GM12878 (cell line): ENCODE results near the gene CHD5. TPM values are rescaled to one million over a fixed set of nuclear protein-coding genes. Genes with fewer than 3 reads are reported as not detected.

Experiments used
- EED ChIP-seq: sonication (generic); IDR thresholded peaks from 2 replicates; pipeline ENCODE4 v1.6.1; 2016; ENCODE audit warnings: antibody characterized with exemption, low read depth
- KDM1A ChIP-seq: fragments of 200-600 bp; sonication (generic); IDR thresholded peaks from 2 replicates; pipeline ENCODE4 v1.6.1; 2016; ENCODE audit warnings: borderline replicate concordance
- POLR2AphosphoS5 ChIP-seq: IDR thresholded peaks from 2 replicates; pipeline ENCODE4 v1.6.1; 2011; ENCODE audit warnings: mild to moderate bottlenecking, low read length, inconsistent platforms
- ZSCAN29 ChIP-seq: fragments of 450-650 bp; IDR thresholded peaks from 2 replicates; pipeline ENCODE4 v1.6.1; 2017; ENCODE audit warnings: mild to moderate bottlenecking, moderate library complexity
- polyA plus RNA-seq, 11 experiments: library from polyadenylated mRNA; depleted of rRNA in 4 of 11; unstranded in 6 of 11; stranded (reverse) in 5 of 11; fragments of >200 nt; fragmentation: Nextera tagmentation in 4 of 11; fragmentation: Illumina TruSeq in 1 of 11; extraction: Ambion mirVana in 4 of 11; extraction: Trizol in 1 of 11; gene quantifications; 1 replicate in 1 of 11; 2 replicates in 10 of 11; pipeline versions ENCODE4 v1.2.1 to v1.2.3, GENCODE V29; 2011 to 2016; ENCODE audit warnings: inconsistent platforms in 2 of 11, missing spikeins in 2 of 11, low read depth in 1 of 11
- total RNA-seq, 4 experiments: library from RNA; depleted of rRNA in 3 of 4; stranded (reverse); fragments of >200 nt in 3 of 4; fragmentation: Illumina TruSeq in 1 of 4; extraction: Trizol in 1 of 4; gene quantifications; 2 replicates each; pipeline versions ENCODE4 v1.2.1 to v1.2.3, GENCODE V29; 2013 to 2021
- TF ChIP-seq, protein P1 (sequence below): IDR thresholded peaks from 2 replicates; pipeline ENCODE4 v1.6.1; 2012; ENCODE audit warnings: improper control_type of control experiment, low read depth, low read length; ENCODE audit not compliant: insufficient replicate concordance
- TF ChIP-seq, protein P2 (sequence below), 3 experiments: IDR thresholded peaks in 2 of 3; conservative IDR thresholded peaks in 1 of 3; 2 replicates each; pipeline ENCODE4 v1.5.1; 2011; ENCODE audit warnings: low read depth in 3 of 3, low read length in 3 of 3, mild to moderate bottlenecking in 3 of 3, control low read depth in 2 of 3, moderate library complexity in 2 of 3, inconsistent platforms in 1 of 3, mixed read lengths in 1 of 3; ENCODE audit not compliant: control insufficient read depth in 2 of 3, insufficient read depth in 1 of 3; ENCODE audit errors: extremely low read depth in 1 of 3
- TF ChIP-seq, protein P3 (sequence below): fragments of 450-650 bp; IDR thresholded peaks from 2 replicates; pipeline ENCODE4 v1.6.1; 2017; ENCODE audit warnings: mild to moderate bottlenecking

Gene CHD5
- total and polyA plus RNA-seq, 10 of the 15 experiments (the other 5 are each of a cell fraction or from before 2014, with no cell fraction given) = 0.03 to 0.49 (median 0.13) TPM; not detected in 3

DNA sequence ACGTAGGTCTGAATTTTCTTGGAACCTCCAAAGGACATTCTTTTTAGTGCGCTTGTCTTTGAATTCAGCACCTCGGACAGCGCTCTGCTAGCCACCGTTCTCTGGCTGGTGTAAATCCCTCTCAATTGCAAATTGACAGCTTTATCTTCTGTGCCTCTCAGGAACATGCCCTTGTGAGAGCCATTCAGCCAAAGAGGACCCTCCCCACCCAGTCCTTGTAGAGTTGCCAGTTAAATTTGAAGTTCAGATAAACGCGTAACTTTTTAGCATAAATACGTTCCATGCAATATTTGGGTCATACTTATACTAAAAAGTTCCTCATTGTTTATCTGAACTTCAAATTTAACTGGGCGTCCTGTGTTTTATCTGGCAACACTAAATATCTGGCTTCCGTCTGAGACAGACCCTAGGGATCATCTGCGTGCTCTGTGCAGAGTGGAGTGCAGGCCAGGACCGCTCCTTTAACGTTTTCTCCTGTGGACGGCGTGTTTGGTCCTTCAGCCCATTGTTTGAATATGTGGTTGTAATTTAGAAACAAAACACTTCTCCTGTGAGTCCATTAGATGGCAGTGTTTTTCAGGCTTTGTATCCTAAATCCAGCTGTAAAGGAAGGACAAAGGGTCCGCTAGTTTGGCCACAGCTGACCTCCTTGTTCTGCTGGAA is 127.4 kb downstream of the CHD5 start (continued):
- TF ChIP-seq, protein P1, sequence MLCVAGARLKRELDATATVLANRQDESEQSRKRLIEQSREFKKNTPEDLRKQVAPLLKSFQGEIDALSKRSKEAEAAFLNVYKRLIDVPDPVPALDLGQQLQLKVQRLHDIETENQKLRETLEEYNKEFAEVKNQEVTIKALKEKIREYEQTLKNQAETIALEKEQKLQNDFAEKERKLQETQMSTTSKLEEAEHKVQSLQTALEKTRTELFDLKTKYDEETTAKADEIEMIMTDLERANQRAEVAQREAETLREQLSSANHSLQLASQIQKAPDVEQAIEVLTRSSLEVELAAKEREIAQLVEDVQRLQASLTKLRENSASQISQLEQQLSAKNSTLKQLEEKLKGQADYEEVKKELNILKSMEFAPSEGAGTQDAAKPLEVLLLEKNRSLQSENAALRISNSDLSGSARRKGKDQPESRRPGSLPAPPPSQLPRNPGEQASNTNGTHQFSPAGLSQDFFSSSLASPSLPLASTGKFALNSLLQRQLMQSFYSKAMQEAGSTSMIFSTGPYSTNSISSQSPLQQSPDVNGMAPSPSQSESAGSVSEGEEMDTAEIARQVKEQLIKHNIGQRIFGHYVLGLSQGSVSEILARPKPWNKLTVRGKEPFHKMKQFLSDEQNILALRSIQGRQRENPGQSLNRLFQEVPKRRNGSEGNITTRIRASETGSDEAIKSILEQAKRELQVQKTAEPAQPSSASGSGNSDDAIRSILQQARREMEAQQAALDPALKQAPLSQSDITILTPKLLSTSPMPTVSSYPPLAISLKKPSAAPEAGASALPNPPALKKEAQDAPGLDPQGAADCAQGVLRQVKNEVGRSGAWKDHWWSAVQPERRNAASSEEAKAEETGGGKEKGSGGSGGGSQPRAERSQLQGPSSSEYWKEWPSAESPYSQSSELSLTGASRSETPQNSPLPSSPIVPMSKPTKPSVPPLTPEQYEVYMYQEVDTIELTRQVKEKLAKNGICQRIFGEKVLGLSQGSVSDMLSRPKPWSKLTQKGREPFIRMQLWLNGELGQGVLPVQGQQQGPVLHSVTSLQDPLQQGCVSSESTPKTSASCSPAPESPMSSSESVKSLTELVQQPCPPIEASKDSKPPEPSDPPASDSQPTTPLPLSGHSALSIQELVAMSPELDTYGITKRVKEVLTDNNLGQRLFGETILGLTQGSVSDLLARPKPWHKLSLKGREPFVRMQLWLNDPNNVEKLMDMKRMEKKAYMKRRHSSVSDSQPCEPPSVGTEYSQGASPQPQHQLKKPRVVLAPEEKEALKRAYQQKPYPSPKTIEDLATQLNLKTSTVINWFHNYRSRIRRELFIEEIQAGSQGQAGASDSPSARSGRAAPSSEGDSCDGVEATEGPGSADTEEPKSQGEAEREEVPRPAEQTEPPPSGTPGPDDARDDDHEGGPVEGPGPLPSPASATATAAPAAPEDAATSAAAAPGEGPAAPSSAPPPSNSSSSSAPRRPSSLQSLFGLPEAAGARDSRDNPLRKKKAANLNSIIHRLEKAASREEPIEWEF = no peak
- TF ChIP-seq, protein P2, sequence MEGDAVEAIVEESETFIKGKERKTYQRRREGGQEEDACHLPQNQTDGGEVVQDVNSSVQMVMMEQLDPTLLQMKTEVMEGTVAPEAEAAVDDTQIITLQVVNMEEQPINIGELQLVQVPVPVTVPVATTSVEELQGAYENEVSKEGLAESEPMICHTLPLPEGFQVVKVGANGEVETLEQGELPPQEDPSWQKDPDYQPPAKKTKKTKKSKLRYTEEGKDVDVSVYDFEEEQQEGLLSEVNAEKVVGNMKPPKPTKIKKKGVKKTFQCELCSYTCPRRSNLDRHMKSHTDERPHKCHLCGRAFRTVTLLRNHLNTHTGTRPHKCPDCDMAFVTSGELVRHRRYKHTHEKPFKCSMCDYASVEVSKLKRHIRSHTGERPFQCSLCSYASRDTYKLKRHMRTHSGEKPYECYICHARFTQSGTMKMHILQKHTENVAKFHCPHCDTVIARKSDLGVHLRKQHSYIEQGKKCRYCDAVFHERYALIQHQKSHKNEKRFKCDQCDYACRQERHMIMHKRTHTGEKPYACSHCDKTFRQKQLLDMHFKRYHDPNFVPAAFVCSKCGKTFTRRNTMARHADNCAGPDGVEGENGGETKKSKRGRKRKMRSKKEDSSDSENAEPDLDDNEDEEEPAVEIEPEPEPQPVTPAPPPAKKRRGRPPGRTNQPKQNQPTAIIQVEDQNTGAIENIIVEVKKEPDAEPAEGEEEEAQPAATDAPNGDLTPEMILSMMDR (IDR thresholded peaks at IDR 0.05 in 2 of 3, conservative IDR thresholded peaks at IDR 0.05 in 1 of 3; ENCODE audit: control insufficient read depth in 2 of 3, extremely low read depth in 1 of 3, insufficient read depth in 1 of 3, low read depth in 3 of 3, low read length in 3 of 3) = peak; percentile 27 to 39 (median 34); a peak in 5 of 6 replicates
- TF ChIP-seq KDM1A (no peak), EED (no peak), POLR2AphosphoS5 (no peak), ZSCAN29 (no peak)
- TF ChIP-seq, protein P3, sequence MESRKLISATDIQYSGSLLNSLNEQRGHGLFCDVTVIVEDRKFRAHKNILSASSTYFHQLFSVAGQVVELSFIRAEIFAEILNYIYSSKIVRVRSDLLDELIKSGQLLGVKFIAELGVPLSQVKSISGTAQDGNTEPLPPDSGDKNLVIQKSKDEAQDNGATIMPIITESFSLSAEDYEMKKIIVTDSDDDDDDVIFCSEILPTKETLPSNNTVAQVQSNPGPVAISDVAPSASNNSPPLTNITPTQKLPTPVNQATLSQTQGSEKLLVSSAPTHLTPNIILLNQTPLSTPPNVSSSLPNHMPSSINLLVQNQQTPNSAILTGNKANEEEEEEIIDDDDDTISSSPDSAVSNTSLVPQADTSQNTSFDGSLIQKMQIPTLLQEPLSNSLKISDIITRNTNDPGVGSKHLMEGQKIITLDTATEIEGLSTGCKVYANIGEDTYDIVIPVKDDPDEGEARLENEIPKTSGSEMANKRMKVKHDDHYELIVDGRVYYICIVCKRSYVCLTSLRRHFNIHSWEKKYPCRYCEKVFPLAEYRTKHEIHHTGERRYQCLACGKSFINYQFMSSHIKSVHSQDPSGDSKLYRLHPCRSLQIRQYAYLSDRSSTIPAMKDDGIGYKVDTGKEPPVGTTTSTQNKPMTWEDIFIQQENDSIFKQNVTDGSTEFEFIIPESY = no peak

Other genes with a start within 250 kb of the CHD5 start
Only the 7 nearest of the 10 such genes appear.
- gene NPHP4, start 187.9 kb downstream of the CHD5 start, total RNA-seq (2014; rRNA removed) = 3.2 and 3.8 TPM in 2 replicates
- 2.1 TPM in 2 replicates for gene NPHP4, start 187.9 kb downstream of the CHD5 start, total RNA-seq (2014; rRNA removed; fragmentation: Illumina TruSeq; extraction: Trizol)
- gene NPHP4, start 187.9 kb downstream of the CHD5 start, total RNA-seq (2021) = 8.3 and 10.5 TPM in 2 replicates
- gene NPHP4, start 187.9 kb downstream of the CHD5 start, polyA plus RNA-seq (2011; rRNA removed) = 1.6 and 2.9 TPM in 2 replicates
- 1.4 and 2.6 TPM in 2 replicates for gene NPHP4, start 187.9 kb downstream of the CHD5 start, polyA plus RNA-seq (2014; fragmentation: Illumina TruSeq; extraction: Trizol)
- gene NPHP4, start 187.9 kb downstream of the CHD5 start, polyA plus RNA-seq (2014; fragmentation: Nextera tagmentation; extraction: Ambion mirVana) = under 1 TPM; 0.16 to 0.66 TPM
- 5.3 and 6.8 TPM in 2 replicates for gene NPHP4, start 187.9 kb downstream of the CHD5 start, polyA plus RNA-seq (2014; rRNA removed)
- gene NPHP4, start 187.9 kb downstream of the CHD5 start, polyA plus RNA-seq (2016; fragmentation: Nextera tagmentation; extraction: Ambion mirVana) = 1 to 10 TPM; 3.3 TPM
- 46.6 and 55.6 TPM in 2 replicates for gene KCNAB2, start 134.4 kb downstream of the CHD5 start, total RNA-seq (2014; rRNA removed)
- gene KCNAB2, start 134.4 kb downstream of the CHD5 start, total RNA-seq (2014; rRNA removed; fragmentation: Illumina TruSeq; extraction: Trizol) = 34.8 and 36.9 TPM in 2 replicates
- gene KCNAB2, start 134.4 kb downstream of the CHD5 start, total RNA-seq (2021) = 118 and 123 TPM in 2 replicates
- 59.0 and 117 TPM in 2 replicates for gene KCNAB2, start 134.4 kb downstream of the CHD5 start, polyA plus RNA-seq (2011; rRNA removed)
- gene KCNAB2, start 134.4 kb downstream of the CHD5 start, polyA plus RNA-seq (2014; fragmentation: Illumina TruSeq; extraction: Trizol) = 23.7 and 57.4 TPM in 2 replicates
- 1 to 10 TPM; 2.9 to 4.7 TPM for gene KCNAB2, start 134.4 kb downstream of the CHD5 start, polyA plus RNA-seq (2014; fragmentation: Nextera tagmentation; extraction: Ambion mirVana)
- 98.9 and 115 TPM in 2 replicates for gene KCNAB2, start 134.4 kb downstream of the CHD5 start, polyA plus RNA-seq (2014; rRNA removed)
- gene KCNAB2, start 134.4 kb downstream of the CHD5 start, polyA plus RNA-seq (2016; fragmentation: Nextera tagmentation; extraction: Ambion mirVana) = 10 to 100 TPM; 67.5 to 73.2 TPM
- gene RPL22, start 19.3 kb upstream of the CHD5 start, total RNA-seq (2014; rRNA removed) = 191 and 240 TPM in 2 replicates
- 435 and 466 TPM in 2 replicates for gene RPL22, start 19.3 kb upstream of the CHD5 start, total RNA-seq (2014; rRNA removed; fragmentation: Illumina TruSeq; extraction: Trizol)
- 437 and 439 TPM in 2 replicates for gene RPL22, start 19.3 kb upstream of the CHD5 start, total RNA-seq (2021)
- 424 and 754 TPM in 2 replicates for gene RPL22, start 19.3 kb upstream of the CHD5 start, polyA plus RNA-seq (2011; rRNA removed)
- 479 and 560 TPM in 2 replicates for gene RPL22, start 19.3 kb upstream of the CHD5 start, polyA plus RNA-seq (2014; fragmentation: Illumina TruSeq; extraction: Trizol)
- 100 to 1,000 TPM; 437 to 560 TPM for gene RPL22, start 19.3 kb upstream of the CHD5 start, polyA plus RNA-seq (2014; fragmentation: Nextera tagmentation; extraction: Ambion mirVana)
- 295 and 340 TPM in 2 replicates for gene RPL22, start 19.3 kb upstream of the CHD5 start, polyA plus RNA-seq (2014; rRNA removed)
- gene RPL22, start 19.3 kb upstream of the CHD5 start, polyA plus RNA-seq (2016; fragmentation: Nextera tagmentation; extraction: Ambion mirVana) = 100 to 1,000 TPM; 302 to 303 TPM
- gene RNF207, start 25.8 kb upstream of the CHD5 start, total RNA-seq (2014; rRNA removed) = 15.2 and 18.0 TPM in 2 replicates
- 7.8 and 8.9 TPM in 2 replicates for gene RNF207, start 25.8 kb upstream of the CHD5 start, total RNA-seq (2014; rRNA removed; fragmentation: Illumina TruSeq; extraction: Trizol)
- 23.2 and 27.0 TPM in 2 replicates for gene RNF207, start 25.8 kb upstream of the CHD5 start, total RNA-seq (2021)
- 17.2 and 36.4 TPM in 2 replicates for gene RNF207, start 25.8 kb upstream of the CHD5 start, polyA plus RNA-seq (2011; rRNA removed)
- 9.4 and 13.3 TPM in 2 replicates for gene RNF207, start 25.8 kb upstream of the CHD5 start, polyA plus RNA-seq (2014; fragmentation: Illumina TruSeq; extraction: Trizol)
- gene RNF207, start 25.8 kb upstream of the CHD5 start, polyA plus RNA-seq (2014; fragmentation: Nextera tagmentation; extraction: Ambion mirVana) = 1 to 10 TPM; 1.7 to 3.6 TPM
- 33.4 and 43.5 TPM in 2 replicates for gene RNF207, start 25.8 kb upstream of the CHD5 start, polyA plus RNA-seq (2014; rRNA removed)
- 10 to 100 TPM in 1 of 2 experiments, 1 to 10 TPM in 1; 8.6 to 12.8 TPM for gene RNF207, start 25.8 kb upstream of the CHD5 start, polyA plus RNA-seq (2016; fragmentation: Nextera tagmentation; extraction: Ambion mirVana)
- 50.8 and 52.2 TPM in 2 replicates for gene ICMT, start 55.6 kb upstream of the CHD5 start, total RNA-seq (2014; rRNA removed)
- gene ICMT, start 55.6 kb upstream of the CHD5 start, total RNA-seq (2014; rRNA removed; fragmentation: Illumina TruSeq; extraction: Trizol) = 33.9 and 37.4 TPM in 2 replicates
- gene ICMT, start 55.6 kb upstream of the CHD5 start, total RNA-seq (2021) = 48.3 and 50.4 TPM in 2 replicates
- 31.1 and 31.7 TPM in 2 replicates for gene ICMT, start 55.6 kb upstream of the CHD5 start, polyA plus RNA-seq (2011; rRNA removed)
- 31.2 and 39.4 TPM in 2 replicates for gene ICMT, start 55.6 kb upstream of the CHD5 start, polyA plus RNA-seq (2014; fragmentation: Illumina TruSeq; extraction: Trizol)
- gene ICMT, start 55.6 kb upstream of the CHD5 start, polyA plus RNA-seq (2014; fragmentation: Nextera tagmentation; extraction: Ambion mirVana) = 1 to 10 TPM; 3.8 to 5.5 TPM
- 43.2 and 45.4 TPM in 2 replicates for gene ICMT, start 55.6 kb upstream of the CHD5 start, polyA plus RNA-seq (2014; rRNA removed)
- gene ICMT, start 55.6 kb upstream of the CHD5 start, polyA plus RNA-seq (2016; fragmentation: Nextera tagmentation; extraction: Ambion mirVana) = 10 to 100 TPM; 50.3 to 55.7 TPM
- not detected in 2 replicates for gene HES3, start 63.9 kb upstream of the CHD5 start, total RNA-seq (2014; rRNA removed)
- not detected in 2 replicates for gene HES3, start 63.9 kb upstream of the CHD5 start, total RNA-seq (2014; rRNA removed; fragmentation: Illumina TruSeq; extraction: Trizol)
- not detected in 2 replicates for gene HES3, start 63.9 kb upstream of the CHD5 start, total RNA-seq (2021)
- gene HES3, start 63.9 kb upstream of the CHD5 start, polyA plus RNA-seq (2011; rRNA removed) = not detected in 2 replicates
- not detected in 2 replicates for gene HES3, start 63.9 kb upstream of the CHD5 start, polyA plus RNA-seq (2014; fragmentation: Illumina TruSeq; extraction: Trizol)
- not detected for gene HES3, start 63.9 kb upstream of the CHD5 start, polyA plus RNA-seq (2014; fragmentation: Nextera tagmentation; extraction: Ambion mirVana)
- not detected in 2 replicates for gene HES3, start 63.9 kb upstream of the CHD5 start, polyA plus RNA-seq (2014; rRNA removed)
- gene HES3, start 63.9 kb upstream of the CHD5 start, polyA plus RNA-seq (2016; fragmentation: Nextera tagmentation; extraction: Ambion mirVana) = not detected
- gene GPR153, start 80.8 kb upstream of the CHD5 start, total RNA-seq (2014; rRNA removed) = 1.1 and 1.6 TPM in 2 replicates
- gene GPR153, start 80.8 kb upstream of the CHD5 start, total RNA-seq (2014; rRNA removed; fragmentation: Illumina TruSeq; extraction: Trizol) = 0.45 and 0.74 TPM in 2 replicates
- gene GPR153, start 80.8 kb upstream of the CHD5 start, total RNA-seq (2021) = 2.2 and 2.4 TPM in 2 replicates
- 0.33 and 0.92 TPM in 2 replicates for gene GPR153, start 80.8 kb upstream of the CHD5 start, polyA plus RNA-seq (2011; rRNA removed)
- 0.29 and 0.63 TPM in 2 replicates for gene GPR153, start 80.8 kb upstream of the CHD5 start, polyA plus RNA-seq (2014; fragmentation: Illumina TruSeq; extraction: Trizol)
- under 1 TPM; 0.05 to 0.11 TPM for gene GPR153, start 80.8 kb upstream of the CHD5 start, polyA plus RNA-seq (2014; fragmentation: Nextera tagmentation; extraction: Ambion mirVana)
- gene GPR153, start 80.8 kb upstream of the CHD5 start, polyA plus RNA-seq (2014; rRNA removed) = 1.3 and 1.5 TPM in 2 replicates
- gene GPR153, start 80.8 kb upstream of the CHD5 start, polyA plus RNA-seq (2016; fragmentation: Nextera tagmentation; extraction: Ambion mirVana) = under 1 TPM; 0.04 to 0.05 TPM